Measurements from ENCODE around the gene DEGS2. TPM values are rescaled to one million over a fixed set of nuclear protein-coding genes. Genes with fewer than 3 reads are reported as not detected.

The DEGS2 gene
- total RNA-seq, 4 donors from 2014 or later: 23.8 to 116 (median 27.3) TPM

DNA sequence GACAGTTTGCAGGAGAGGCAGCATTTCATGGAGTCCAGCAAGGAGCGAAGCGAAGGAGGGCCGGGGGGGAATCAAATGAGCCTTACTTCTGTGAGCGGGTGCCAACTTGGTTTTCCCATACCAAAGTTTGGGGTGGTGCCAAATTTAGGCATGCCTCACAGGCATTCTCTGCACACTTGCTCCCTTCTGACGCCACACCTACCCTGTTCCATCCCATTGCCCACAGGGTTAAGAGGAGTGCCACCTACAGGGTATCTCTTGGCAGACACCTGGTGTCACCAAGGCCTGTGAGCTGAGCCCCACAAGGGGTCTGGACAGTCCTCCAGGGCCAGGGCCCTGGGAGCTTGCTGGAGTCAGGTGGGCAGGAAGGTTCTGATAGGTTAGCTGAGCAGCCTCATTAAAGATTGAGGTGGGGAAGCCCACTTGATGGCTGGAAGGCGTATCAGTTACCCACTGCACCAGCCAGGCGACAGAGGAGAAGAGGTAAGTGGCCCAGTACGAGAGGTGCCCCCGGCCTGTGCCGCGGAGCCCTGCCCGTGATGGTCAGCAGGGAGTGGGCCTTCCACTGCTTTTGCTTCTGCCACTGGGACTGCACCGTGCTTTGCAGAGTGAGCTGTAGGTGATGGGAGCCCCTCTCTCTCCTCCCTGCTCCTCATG is 45.2 kb downstream of the DEGS2 start:
- no peak overlapping the region for H3K4me3 ChIP-seq
- WGBS, 2 donors: 83 to 97% methylated on average over 7 to 12 of the region's 13 CpGs
- no peaks in the 10 kb centered on the region for H3K27me3 ChIP-seq
- intact Hi-C loops (cut with DNase I): no loop called here
- H3K4me1 ChIP-seq: peaks cover 0 to 20% (median 0%) of the 10 kb centered on the region in 3 donors
- no peaks in the 10 kb centered on the region for H3K9me3 ChIP-seq
- TF ChIP-seq POLR2A (IDR thresholded peaks at IDR 0.05): no peak
- TF ChIP-seq, protein P1, sequence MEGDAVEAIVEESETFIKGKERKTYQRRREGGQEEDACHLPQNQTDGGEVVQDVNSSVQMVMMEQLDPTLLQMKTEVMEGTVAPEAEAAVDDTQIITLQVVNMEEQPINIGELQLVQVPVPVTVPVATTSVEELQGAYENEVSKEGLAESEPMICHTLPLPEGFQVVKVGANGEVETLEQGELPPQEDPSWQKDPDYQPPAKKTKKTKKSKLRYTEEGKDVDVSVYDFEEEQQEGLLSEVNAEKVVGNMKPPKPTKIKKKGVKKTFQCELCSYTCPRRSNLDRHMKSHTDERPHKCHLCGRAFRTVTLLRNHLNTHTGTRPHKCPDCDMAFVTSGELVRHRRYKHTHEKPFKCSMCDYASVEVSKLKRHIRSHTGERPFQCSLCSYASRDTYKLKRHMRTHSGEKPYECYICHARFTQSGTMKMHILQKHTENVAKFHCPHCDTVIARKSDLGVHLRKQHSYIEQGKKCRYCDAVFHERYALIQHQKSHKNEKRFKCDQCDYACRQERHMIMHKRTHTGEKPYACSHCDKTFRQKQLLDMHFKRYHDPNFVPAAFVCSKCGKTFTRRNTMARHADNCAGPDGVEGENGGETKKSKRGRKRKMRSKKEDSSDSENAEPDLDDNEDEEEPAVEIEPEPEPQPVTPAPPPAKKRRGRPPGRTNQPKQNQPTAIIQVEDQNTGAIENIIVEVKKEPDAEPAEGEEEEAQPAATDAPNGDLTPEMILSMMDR (IDR thresholded peaks at IDR 0.05): no peak
- peaks cover 0 to 40% (median 0%) of the 10 kb centered on the region in 3 donors for H3K36me3 ChIP-seq
- no peak overlapping the region for H3K27ac ChIP-seq
- no peak for DNase-seq

DNA sequence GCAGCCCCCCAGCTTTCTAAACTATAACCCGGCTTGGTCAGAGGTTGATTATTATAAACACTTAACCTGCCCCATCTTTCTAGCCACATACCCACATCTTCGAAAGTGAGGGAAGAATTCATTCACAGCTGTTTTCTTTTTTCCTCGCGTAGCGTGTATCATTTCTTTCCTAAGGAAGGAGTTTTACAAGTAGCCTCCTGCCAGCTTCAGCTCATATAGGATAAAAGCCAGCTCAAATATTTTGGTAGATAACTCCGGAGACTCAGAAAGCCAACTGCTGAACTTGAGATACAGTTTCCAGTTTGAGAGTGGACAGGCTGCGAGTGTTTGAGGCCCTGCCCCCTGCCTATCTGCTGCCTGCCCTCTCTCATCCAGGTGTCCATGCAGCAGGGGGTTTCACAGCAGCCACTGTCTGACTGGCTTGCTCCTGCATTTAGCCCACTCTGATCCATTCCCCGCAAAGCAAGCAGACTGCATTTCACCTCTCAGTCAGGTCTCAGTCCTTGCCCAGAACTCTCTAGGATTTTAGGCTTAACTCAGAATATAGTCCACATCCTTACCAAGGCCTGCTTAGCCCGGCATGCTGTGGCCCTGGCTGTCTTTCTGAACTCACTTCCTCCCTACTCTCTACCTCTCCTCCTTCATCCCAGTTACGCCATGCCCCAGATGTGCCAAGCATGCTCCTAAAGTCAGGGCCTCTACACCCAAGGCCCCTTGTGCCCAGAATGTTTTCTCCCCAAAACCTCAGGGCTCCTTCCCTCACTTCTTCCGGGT is 47.3 kb downstream of the DEGS2 start:
- TF ChIP-seq POLR2A (IDR thresholded peaks at IDR 0.05): no peak
- TF ChIP-seq, protein P1 (IDR thresholded peaks at IDR 0.05): no peak

DNA sequence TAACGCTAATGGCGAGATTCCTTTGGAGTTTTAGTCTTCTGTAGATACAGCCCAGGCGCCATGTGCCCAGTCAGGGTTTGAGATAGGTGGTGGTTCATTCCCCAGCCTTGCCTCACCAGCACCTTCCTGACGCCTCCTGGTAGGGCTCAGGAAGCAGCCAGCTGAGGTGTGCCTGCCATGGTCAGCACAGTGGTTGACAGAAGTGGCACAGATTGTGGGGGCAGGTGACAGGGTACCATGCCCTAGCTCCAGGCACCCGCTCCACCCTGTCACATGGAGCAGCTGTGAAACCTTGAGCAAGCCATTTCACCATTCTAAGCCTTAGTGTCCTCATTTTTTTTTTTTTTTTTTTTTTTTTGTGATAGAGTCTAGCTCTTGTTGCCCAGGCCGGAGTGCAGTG is 48.6 kb downstream of the DEGS2 start:
- no peak for DNase-seq
- Histone ChIP-seq H3K36me3 (peaks cover 0 to 21% (median 0%) of the 10 kb centered on the region in 3 donors), H3K27me3 (no peaks in the 10 kb centered on the region), H3K4me3 (no peak overlapping the region), H3K27ac (no peak overlapping the region), H3K4me1 (peaks cover 20 to 40% (median 29%) of the 10 kb centered on the region in 3 donors), H3K9me3 (no peaks in the 10 kb centered on the region)
- intact Hi-C loops (cut with DNase I): no loop called here
- TF ChIP-seq POLR2A (IDR thresholded peaks at IDR 0.05): no peak
- TF ChIP-seq, protein P1 (IDR thresholded peaks at IDR 0.05): no peak
- 70 to 96% methylated on average over 4 of the region's 6 CpGs for WGBS, 2 donors

More for the DNA sequence above, 47.3 kb downstream of the DEGS2 start:
- 81 to 84% methylated on average over 11 of the region's 11 CpGs for WGBS, 2 donors
- intact Hi-C loops (cut with DNase I): no loop called here
- no peak for DNase-seq
- peaks cover 0 to 27% (median 0%) of the 10 kb centered on the region in 3 donors for H3K36me3 ChIP-seq
- no peak overlapping the region for H3K4me3 ChIP-seq
- no peaks in the 10 kb centered on the region for H3K9me3 ChIP-seq
- H3K27me3 ChIP-seq: no peaks in the 10 kb centered on the region
- peaks cover 16 to 27% (median 19%) of the 10 kb centered on the region in 3 donors for H3K4me1 ChIP-seq
- H3K27ac ChIP-seq: no peak overlapping the region

DNA sequence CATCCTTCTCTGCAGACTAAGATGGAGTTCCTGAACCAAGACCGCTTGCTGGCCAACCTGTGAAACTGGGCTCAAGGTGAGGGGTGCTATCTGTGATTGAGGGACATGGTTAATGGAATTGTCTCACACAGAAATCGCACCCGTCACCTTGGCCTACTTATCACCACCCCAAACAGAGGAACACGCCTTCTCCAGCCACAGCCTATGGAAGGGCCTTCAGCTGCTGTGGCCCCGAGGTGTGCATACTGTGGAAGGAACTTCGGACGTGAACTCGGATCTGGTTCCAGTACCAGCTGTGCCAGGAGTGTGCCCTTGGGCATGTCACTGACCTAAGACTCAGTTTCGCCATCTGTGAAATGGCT is 49.9 kb downstream of the DEGS2 start:
- peaks cover 20 to 53% (median 41%) of the 10 kb centered on the region in 3 donors for H3K4me1 ChIP-seq
- intact Hi-C loops (cut with DNase I): loop anchor here (5.0 to 10.0 kb wide), 2 partner anchors 55 to 127 kb away; no protein-coding TSS in a partner anchor
- H3K4me3 ChIP-seq: no peak overlapping the region
- 92 to 98% methylated on average over 8 of the region's 9 CpGs for WGBS, 2 donors
- no peak for DNase-seq
- H3K9me3 ChIP-seq: no peaks in the 10 kb centered on the region
- no peaks in the 10 kb centered on the region for H3K27me3 ChIP-seq
- peaks cover 0 to 21% (median 0%) of the 10 kb centered on the region in 3 donors for H3K36me3 ChIP-seq
- no peak for TF ChIP-seq POLR2A (IDR thresholded peaks at IDR 0.05)
- H3K27ac ChIP-seq: no peak overlapping the region

DNA sequence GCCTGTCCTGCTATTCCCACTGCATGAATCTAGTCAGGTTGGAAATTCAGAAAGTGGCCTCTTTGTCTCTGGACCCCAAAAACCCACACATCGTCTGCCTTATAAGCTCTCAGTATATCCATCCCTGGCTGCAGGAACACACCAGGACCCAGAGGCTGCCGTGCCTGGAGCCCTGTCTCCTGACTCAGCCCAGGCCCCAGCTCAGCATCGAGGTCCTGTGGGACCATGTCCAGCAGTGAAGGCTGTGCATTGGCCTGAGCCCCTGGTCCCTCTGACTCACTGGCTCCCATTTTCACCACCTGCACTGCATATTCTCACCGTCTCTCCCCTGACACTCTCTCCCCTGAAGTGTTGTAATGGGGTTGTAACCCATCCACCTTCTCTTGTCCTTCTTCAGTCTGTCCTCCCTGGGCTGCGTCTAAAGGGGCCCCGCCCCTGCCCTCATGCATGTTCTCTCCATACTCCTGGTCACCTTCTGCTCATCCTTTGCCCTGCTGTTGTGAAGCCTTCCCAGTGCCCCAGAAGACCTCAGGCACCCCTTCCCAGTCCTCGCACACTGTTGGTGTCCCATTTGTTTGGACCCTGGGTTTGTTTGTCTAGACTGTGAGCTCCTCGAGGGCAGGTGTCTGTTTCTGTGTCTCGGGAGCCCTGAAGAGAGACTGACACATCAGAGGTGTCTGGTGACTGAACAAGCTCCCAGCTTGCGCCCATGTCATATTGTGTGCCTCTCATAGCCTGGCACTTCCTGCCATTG is 50.4 kb downstream of the DEGS2 start:
- 76 to 84% methylated on average over 8 to 9 of the region's 10 CpGs for WGBS, 2 donors
- intact Hi-C loops (cut with DNase I): loop anchor here (5.0 to 10.0 kb wide), 2 partner anchors 54 to 127 kb away; no protein-coding TSS in a partner anchor
- H3K4me1 ChIP-seq: peaks cover 20 to 55% (median 46%) of the 10 kb centered on the region in 3 donors
- no peak for DNase-seq
- H3K27me3 ChIP-seq: no peaks in the 10 kb centered on the region
- no peak overlapping the region for H3K4me3 ChIP-seq
- H3K27ac ChIP-seq: peak overlapping the region in 3 of 4 donors; percentile 1 to 70 (median 52)
- peaks cover 0 to 16% (median 0%) of the 10 kb centered on the region in 3 donors for H3K36me3 ChIP-seq
- H3K9me3 ChIP-seq: no peaks in the 10 kb centered on the region
- TF ChIP-seq, protein P1 (IDR thresholded peaks at IDR 0.05): no peak
- no peak for TF ChIP-seq POLR2A (IDR thresholded peaks at IDR 0.05)
